RWPE2 (cell line): Measurements from ENCODE around the gene CLIC3.

Source experiments
- ATAC-seq: fragments of 200-7000 bp; cut with Tn5 transposase; 3 replicates; pipeline ENCODE4 v1.9.1; 2021; ENCODE audit warnings: low read depth
- DNase-seq: peaks from one replicate; pipeline ENCODE4 v3.0.0-alpha.2; 2020; ENCODE audit warnings: low spot score
- H3K27ac ChIP-seq: fragments of 450-650 bp; 2 replicates; pipeline ENCODE4 v1.5.1; 2017; ENCODE audit warnings: mild to moderate bottlenecking; ENCODE audit not compliant: poor library complexity, severe bottlenecking
- H3K27me3 ChIP-seq: fragments of 250-450 bp; sonication (Bioruptor Pico); 2 replicates; pipeline ENCODE4 v1.5.1; 2021; ENCODE audit warnings: mild to moderate bottlenecking, moderate library complexity; ENCODE audit not compliant: insufficient read depth, poor library complexity, severe bottlenecking
- H3K36me3 ChIP-seq: fragments of 250-450 bp; sonication (Bioruptor Pico); 2 replicates; pipeline ENCODE4 v1.5.1; 2020; ENCODE audit warnings: low read depth, mild to moderate bottlenecking, moderate library complexity
- H3K4me1 ChIP-seq: fragments of 250-450 bp; sonication (Bioruptor Pico); 2 replicates; pipeline ENCODE4 v1.5.1; 2021; ENCODE audit warnings: mild to moderate bottlenecking, moderate library complexity; ENCODE audit not compliant: insufficient read depth, poor library complexity, severe bottlenecking
- H3K4me3 ChIP-seq: fragments of 250-450 bp; sonication (Bioruptor Pico); 2 replicates; pipeline ENCODE4 v1.5.1; 2021; ENCODE audit warnings: mild to moderate bottlenecking, moderate library complexity; ENCODE audit not compliant: severe bottlenecking
- H3K9me3 ChIP-seq: fragments of 250-450 bp; sonication (Bioruptor Pico); 2 replicates; pipeline ENCODE4 v1.5.1; 2021; ENCODE audit warnings: mild to moderate bottlenecking, moderate library complexity; ENCODE audit not compliant: severe bottlenecking
- CTCF ChIP-seq: fragments of 450-650 bp; IDR thresholded peaks from one replicate; pipeline ENCODE4 v1.5.1; 2017; ENCODE audit warnings: mild to moderate bottlenecking, moderate library complexity; ENCODE audit not compliant: poor library complexity, severe bottlenecking

CLIC3 gene

GRCh38 chr9:136991993-136992818 lies 4.2 kb downstream of the CLIC3 start, which contains the start of gene PAXX:
Gene PAXX (plus strand): TSS chr9:136992422. CDS start chr9:136992444, 22 bp downstream.
- H3K36me3 ChIP-seq, result peaks cover 4% of the 10 kb centered on the region; the same call in 1 of the 2 replicates
- peaks cover 6% of the 10 kb centered on the region for H3K4me1 ChIP-seq
- H3K27me3 ChIP-seq, result no peaks in the 10 kb centered on the region
- peak within 1 kb of the TSS; percentile 47 for H3K4me3 ChIP-seq
- TF ChIP-seq CTCF, result no peak
- H3K27ac ChIP-seq, result peak within 1 kb of the TSS; percentile 49
- no peaks in the 10 kb centered on the region for H3K9me3 ChIP-seq
- peak; percentile 73 for ATAC-seq
- peak; percentile 94 for DNase-seq

GRCh38 chr9:136990242-136990911 lies 6.0 kb downstream of the CLIC3 start:
- ATAC-seq (no peak), DNase-seq (no peak)
- Histone ChIP-seq H3K9me3 (no peaks in the 10 kb centered on the region), H3K36me3 (peaks cover 4% of the 10 kb centered on the region; the same call in 1 of the 2 replicates), H3K27me3 (peaks cover 4% of the 10 kb centered on the region), H3K4me1 (no peaks in the 10 kb centered on the region), H3K27ac (no peak overlapping the region), H3K4me3 (no peak overlapping the region)
- TF ChIP-seq CTCF, result no peak

GRCh38 chr9:136988872-136989271 lies 7.5 kb downstream of the CLIC3 start:
- ATAC-seq (no peak), DNase-seq (no peak)
- Histone ChIP-seq H3K27me3 (peaks cover 14% of the 10 kb centered on the region), H3K4me3 (no peak overlapping the region), H3K27ac (no peak overlapping the region), H3K36me3 (peaks cover 1% of the 10 kb centered on the region; the same call in 1 of the 2 replicates), H3K4me1 (no peaks in the 10 kb centered on the region), H3K9me3 (no peaks in the 10 kb centered on the region)
- no peak for TF ChIP-seq CTCF

GRCh38 chr9:136985853-136986252 lies 10.5 kb downstream of the CLIC3 start:
- no peaks in the 10 kb centered on the region for H3K36me3 ChIP-seq
- no peak overlapping the region for H3K4me3 ChIP-seq
- H3K27ac ChIP-seq, result no peak overlapping the region
- H3K9me3 ChIP-seq, result no peaks in the 10 kb centered on the region
- no peak for ATAC-seq
- no peak for TF ChIP-seq CTCF
- DNase-seq, result no peak
- peaks cover 14% of the 10 kb centered on the region for H3K27me3 ChIP-seq
- H3K4me1 ChIP-seq, result no peaks in the 10 kb centered on the region
